Neural crest cell (in vitro differentiated cells): Measurements from ENCODE around the gene DOK3. TPM values are rescaled to one million over a fixed set of nuclear protein-coding genes. Genes with fewer than 3 reads are reported as not detected.

ENCODE experiments used
- DNase-seq: peaks from one replicate; pipeline ENCODE4 v3.0.0; 2021; ENCODE audit warnings: low read depth, mixed read lengths, low spot score
- H3K27ac Mint-ChIP-seq: one replicate; pipeline ENCODE4 v1.8.0; 2021; ENCODE audit warnings: mild to moderate bottlenecking, mixed read lengths; ENCODE audit not compliant: unreplicated experiment
- H3K27me3 Mint-ChIP-seq: 2 replicates; pipeline ENCODE4 v1.8.0; 2021; ENCODE audit warnings: low read depth, mild to moderate bottlenecking, mixed read lengths
- H3K36me3 Mint-ChIP-seq: 2 replicates; pipeline ENCODE4 v1.8.0; 2021; ENCODE audit warnings: low read depth, mild to moderate bottlenecking, mixed read lengths
- H3K4me1 Mint-ChIP-seq: 2 replicates; pipeline ENCODE4 v1.8.0; 2021; ENCODE audit warnings: mixed read lengths
- H3K4me3 Mint-ChIP-seq: one replicate; pipeline ENCODE4 v1.8.0; 2021; ENCODE audit warnings: mild to moderate bottlenecking, mixed read lengths
- H3K9me3 Mint-ChIP-seq: 2 replicates; pipeline ENCODE4 v1.8.0; 2021; ENCODE audit warnings: mixed read lengths
- CTCF ChIP-seq: fragments of 200-600 bp; sonication (generic); conservative IDR thresholded peaks from 2 replicates; pipeline ENCODE4 v1.5.0; 2021; ENCODE audit warnings: antibody characterized with exemption, mild to moderate bottlenecking
- total RNA-seq: library from RNA; stranded (reverse); gene quantifications from 2 replicates; pipeline ENCODE4 v1.2.1, GENCODE V29; 2021

DOK3 gene
- total RNA-seq, 1 donor from 2014 or later = 11.4 TPM

- H3K9me3 Mint-ChIP-seq = no peaks in the 10 kb centered on the region
- peaks cover 6% of the 10 kb centered on the region for H3K36me3 Mint-ChIP-seq
- no peak overlapping the region for H3K4me3 Mint-ChIP-seq
- H3K4me1 Mint-ChIP-seq = peaks cover 36% of the 10 kb centered on the region
- no peak for TF ChIP-seq CTCF
- no peak for DNase-seq
- H3K27ac Mint-ChIP-seq = no peak overlapping the region
- no peaks in the 10 kb centered on the region for H3K27me3 Mint-ChIP-seq
Measured at GRCh38 chr5:177547736-177548135, 38.1 kb upstream of the DOK3 start.

DNA sequence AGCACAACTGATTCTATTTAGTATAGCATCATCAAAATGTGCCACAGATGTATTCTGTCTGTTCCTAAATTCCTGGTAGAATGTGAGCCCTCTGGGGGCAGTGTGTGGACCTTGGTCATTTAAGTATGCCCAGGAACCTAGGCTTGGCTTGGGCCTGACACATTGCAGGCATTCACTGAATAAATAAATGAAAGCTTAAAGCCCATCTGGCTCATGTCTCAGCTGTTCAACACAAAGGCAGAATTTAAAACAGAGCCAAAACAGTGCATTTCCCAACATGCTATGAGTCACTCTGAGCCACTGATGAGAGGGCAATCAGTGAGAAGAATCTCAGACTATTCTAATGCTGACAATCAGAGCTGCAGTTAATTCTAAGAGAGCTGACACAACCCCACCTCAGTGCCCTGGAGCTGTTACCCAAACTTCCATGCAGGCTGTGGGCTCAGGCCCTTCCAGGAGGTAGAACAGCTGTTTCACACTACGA is 36.7 kb upstream of the DOK3 start:
- H3K4me3 Mint-ChIP-seq = no peak overlapping the region
- peaks cover 8% of the 10 kb centered on the region for H3K36me3 Mint-ChIP-seq
- H3K27me3 Mint-ChIP-seq = no peaks in the 10 kb centered on the region
- H3K27ac Mint-ChIP-seq = peak overlapping the region; percentile 97
- peaks cover 27% of the 10 kb centered on the region for H3K4me1 Mint-ChIP-seq
- DNase-seq = no peak
- no peak for TF ChIP-seq CTCF
- H3K9me3 Mint-ChIP-seq = no peaks in the 10 kb centered on the region

DNA sequence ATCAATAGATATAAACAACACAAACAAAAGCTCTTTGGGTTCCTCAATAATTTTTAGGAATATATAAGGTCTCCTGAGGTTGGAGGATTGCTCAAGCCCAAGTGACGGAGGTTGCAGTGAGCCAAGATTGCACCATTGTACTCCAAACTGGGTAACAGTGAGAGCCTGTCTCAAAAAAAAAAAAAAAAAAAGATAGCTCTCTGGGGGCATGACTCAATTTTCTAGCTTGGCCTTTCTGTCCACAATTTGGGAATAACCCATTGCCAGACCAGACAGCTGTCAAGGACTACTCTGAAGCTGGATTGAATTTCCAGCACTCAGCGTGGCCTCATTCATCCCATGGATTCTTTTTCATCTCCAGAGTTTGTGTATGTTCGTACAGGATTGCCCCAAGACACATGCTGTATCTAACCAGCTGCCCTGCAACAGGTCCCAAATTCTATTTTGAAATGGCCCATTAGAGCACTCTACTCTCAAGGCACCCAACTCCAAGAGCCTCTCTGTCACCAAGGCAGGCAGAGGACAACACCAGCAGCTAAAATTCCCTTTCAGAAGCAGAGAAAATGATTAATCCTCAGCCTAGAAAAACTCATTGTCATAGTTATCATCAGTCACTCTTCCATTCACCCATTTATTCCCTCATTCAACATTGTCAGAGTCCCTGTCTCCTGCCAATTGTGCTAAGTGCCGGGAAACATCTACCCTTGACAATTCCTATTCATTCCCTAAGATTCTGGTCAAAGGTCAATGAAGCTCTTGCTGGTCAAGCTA is 36.0 kb upstream of the DOK3 start:
- H3K27me3 Mint-ChIP-seq = no peaks in the 10 kb centered on the region
- no peak overlapping the region for H3K4me3 Mint-ChIP-seq
- no peak for DNase-seq
- peaks cover 27% of the 10 kb centered on the region for H3K4me1 Mint-ChIP-seq
- TF ChIP-seq CTCF = no peak
- no peak overlapping the region for H3K27ac Mint-ChIP-seq
- H3K36me3 Mint-ChIP-seq = peaks cover 8% of the 10 kb centered on the region
- H3K9me3 Mint-ChIP-seq = no peaks in the 10 kb centered on the region

GRCh38 chr5:177542816-177543465 is 33.3 kb upstream of the DOK3 start:
- no peak for TF ChIP-seq CTCF
- Mint-ChIP-seq H3K9me3 (no peaks in the 10 kb centered on the region), H3K36me3 (peaks cover 4% of the 10 kb centered on the region), H3K27me3 (no peaks in the 10 kb centered on the region), H3K4me1 (peaks cover 24% of the 10 kb centered on the region), H3K4me3 (no peak overlapping the region), H3K27ac (no peak overlapping the region)
- no peak for DNase-seq

- TF ChIP-seq CTCF = no peak
- H3K27ac Mint-ChIP-seq = no peak overlapping the region
Measured at GRCh38 chr5:177540438-177540837, 30.8 kb upstream of the DOK3 start.

More at GRCh38 chr5:177540438-177540837, 30.8 kb upstream of the DOK3 start:
- H3K4me3 Mint-ChIP-seq = no peak overlapping the region
- H3K36me3 Mint-ChIP-seq = peaks cover 2% of the 10 kb centered on the region
- H3K4me1 Mint-ChIP-seq = peaks cover 8% of the 10 kb centered on the region
- no peaks in the 10 kb centered on the region for H3K27me3 Mint-ChIP-seq
- no peaks in the 10 kb centered on the region for H3K9me3 Mint-ChIP-seq
- no peak for DNase-seq
